ENCODE measurements around the gene SMU1.

The SMU1 gene

GRCh38 chr9:33076046-33077004 is at the start of gene SMU1:
TSS of gene SMU1 (minus strand) at chr9:33076674. CDS start at chr9:33076608, 66 bp downstream.
- DNase-seq: peak; percentile 95

GRCh38 chr9:33125461-33125860 is 49.0 kb upstream of the SMU1 start:
- no peak for DNase-seq

GRCh38 chr9:33124751-33125381 is 48.4 kb upstream of the SMU1 start:
- no peak for DNase-seq

DNA sequence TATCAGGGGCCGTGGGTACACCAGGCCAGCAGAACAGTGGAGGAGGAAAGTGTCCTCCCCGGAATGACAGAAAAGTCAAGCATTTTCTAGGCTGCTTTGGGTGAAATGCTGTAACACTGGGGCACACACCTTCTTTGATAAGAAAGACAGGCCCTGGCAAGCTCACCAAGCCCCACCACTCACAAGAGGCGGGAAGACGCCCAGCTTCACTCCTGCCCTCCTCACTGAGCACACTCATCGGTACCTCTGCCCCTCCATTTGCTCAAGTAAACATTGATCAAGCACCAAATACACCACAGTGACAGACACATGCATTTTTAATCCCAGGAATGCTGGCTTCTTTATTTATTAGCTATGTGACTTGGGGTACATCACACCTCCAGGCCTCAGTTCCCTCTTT is 47.6 kb upstream of the SMU1 start:
- no peak for DNase-seq

DNA sequence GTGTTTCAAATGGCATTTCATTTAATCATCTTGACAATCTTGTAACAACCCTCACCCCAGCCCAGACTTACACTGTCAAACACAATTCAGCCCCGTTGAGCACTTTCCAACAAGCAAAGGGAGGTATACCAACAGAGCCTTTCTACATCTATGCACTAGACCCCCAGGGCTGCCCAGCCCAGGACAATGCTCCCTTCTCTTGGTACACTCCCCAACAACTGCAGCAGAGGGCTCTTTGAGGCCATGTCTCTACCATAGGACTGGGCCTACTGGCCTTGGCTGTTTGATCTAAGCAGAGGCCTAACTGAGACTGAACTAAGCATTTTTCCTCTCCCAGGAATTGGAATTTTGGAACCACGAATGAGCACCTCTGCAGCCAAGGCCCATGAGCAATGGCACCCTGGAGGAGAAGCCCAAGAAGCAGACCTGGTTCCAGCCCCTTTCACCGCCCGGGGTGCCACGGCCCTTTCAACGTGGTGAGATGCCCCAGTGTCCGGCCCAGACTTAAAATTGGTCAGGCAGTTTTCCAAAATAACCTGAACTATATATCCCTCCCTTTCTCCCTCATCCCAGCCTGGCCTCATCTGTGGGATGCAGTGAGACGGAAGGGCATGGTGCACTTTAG is 47.0 kb upstream of the SMU1 start:
- no peak for DNase-seq

DNA sequence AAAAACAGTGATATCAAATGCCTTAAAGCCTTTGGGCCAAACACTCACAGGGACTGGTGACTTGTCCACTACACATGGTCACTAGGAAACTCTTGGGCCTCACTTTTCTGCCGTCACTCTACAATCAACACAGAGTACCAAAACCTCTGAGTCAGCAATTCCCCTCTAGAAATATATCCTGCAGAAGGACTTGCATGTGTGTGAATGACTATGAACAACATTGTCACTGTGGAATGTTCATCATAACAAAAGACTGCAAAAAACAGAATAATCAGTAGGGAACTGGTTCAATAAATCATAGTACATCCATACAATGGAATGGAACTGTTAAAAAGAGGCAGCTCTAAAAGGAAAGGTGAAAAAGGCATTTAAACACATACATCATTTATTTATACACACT is 44.1 kb upstream of the SMU1 start:
- DNase-seq: no peak

DNA sequence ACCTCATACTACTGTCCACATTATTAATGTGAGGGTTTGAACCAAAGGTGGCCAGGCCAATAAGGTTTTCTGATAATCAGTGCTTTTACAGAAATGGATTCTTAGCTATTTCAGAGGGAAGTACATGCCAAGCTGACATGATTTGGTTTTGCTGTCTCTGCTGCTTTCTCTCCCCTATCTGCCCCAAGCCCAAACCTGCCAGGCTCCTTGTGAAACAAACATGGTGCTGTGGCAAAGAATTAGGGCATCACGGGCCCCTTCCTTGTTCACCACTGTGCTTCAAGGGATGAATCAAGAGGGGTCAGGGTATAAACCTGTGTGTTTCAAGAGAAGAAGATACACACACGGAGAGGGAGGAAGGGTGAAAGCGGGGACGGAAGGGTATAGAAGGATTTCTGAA is 41.3 kb upstream of the SMU1 start:
- DNase-seq: no peak

GRCh38 chr9:33117306-33117705 is 40.8 kb upstream of the SMU1 start:
- no peak for DNase-seq

DNA sequence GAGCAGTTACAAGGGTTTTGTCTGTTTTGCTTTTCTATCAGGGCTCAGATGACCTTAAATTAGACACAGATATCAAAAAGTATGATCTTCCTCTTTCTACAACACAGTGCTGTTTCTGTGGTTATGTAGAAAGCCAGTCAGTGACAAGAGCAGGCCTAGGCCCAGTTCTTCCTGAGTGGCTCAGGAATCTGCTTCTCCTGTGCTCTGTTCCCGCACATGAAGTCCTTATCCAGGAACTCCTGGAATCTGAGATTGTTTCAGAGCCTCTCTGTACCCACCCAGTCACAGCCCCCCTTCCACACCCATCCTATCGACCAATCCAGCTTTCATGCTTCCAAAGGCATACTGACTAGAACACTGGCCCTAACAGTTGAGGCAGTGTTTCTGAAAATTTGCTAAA is 40.4 kb upstream of the SMU1 start:
- DNase-seq: peak; percentile 9

DNA sequence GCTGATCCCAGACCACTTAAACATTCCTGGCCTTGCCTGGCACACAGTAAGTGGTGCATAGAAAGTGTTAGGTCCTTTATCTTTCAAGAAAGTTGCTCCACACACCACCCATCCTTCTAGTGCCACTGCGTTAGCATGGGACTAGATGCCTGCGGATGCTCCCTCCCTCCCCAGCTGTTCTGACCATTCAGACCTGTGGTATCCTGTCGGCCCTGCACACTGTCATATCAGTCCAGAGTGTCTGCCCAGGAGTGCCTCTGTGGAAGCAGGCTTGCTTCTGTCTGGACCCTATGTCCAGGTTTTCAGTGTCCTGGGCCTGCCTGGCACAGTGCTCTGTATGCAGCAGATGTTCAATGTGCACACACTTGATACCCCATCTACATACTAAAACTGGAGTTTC is 38.3 kb upstream of the SMU1 start:
- DNase-seq: no peak

DNA sequence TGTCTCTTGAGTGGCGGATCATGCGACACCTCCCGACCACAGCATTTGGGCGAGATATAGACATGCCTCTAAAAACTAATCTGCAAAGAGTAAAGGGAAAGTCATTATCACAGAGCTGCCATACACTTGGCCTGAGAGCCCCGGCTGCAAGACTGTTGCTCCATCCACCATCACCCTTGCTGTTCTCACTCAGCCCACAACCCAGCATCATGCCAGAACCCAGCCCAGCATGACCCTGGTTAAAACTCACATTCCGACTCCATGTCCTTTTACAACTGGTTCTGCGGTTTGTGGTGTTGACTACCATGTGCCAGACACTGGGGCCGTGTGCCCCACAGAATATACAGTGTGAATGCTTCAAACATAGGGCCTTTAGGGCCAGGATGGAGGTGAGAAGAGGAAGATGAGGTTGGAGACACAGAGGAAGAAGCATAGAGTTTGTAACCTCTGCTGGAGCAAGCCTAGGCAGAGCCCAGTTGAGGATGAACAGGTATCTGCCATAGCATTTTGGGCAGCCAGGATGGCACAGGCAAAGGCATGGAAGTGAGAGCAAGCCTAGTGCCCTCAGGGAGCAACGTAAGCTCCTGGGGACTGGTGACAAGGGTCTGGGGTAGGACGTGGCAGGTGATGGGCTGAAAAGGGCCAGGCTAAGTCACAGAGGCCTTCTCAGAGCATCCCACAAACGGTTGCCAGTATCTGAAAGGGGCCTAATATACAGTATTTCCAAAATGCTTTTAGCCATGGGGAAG is 37.5 kb upstream of the SMU1 start:
- no peak for DNase-seq

- DNase-seq: no peak
Observed at GRCh38 chr9:33112094-33112493, 35.6 kb upstream of the SMU1 start.

DNA sequence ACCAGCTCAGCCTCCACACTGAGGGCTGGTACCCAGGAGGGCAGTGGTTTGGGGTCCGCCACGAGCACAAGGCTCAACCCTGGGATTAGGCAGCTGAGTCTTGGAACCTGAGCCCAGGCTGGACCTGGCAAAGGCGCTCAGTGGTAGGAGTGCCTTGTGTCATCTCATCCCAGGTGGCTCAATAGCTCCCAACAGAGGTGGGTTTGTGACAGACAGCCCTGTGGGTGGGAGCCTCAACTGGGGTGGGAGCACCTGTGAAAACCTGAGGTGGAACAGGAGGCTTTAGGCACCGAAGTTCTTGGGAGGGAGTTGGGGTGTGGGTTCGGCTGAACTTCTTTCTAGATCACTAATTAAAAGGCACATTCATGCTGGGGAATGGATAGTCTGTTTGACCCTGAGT is 35.2 kb upstream of the SMU1 start:
- DNase-seq: no peak

DNA sequence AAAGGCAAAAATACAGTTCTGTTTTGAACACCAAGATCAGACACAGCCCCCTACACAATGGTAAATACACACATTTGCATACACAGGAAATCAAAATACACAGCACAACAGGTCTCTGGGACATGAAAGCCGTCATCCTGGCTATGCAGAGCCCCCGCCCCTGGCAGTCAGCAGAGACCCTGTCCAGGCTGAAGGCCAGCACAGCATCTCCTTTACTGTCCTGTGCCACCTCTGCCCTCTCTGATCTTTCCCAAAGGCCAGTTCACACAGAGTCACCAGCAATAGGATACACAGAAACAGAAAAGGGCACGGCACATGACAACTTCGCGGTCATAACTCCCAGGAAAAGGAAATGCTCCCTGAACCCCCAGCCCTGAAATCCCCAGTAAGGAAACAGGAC is 34.2 kb upstream of the SMU1 start:
- no peak for DNase-seq

- no peak for DNase-seq
Observed at GRCh38 chr9:33109850-33110595, 33.5 kb upstream of the SMU1 start.

GRCh38 chr9:33109097-33109496 is 32.6 kb upstream of the SMU1 start:
- no peak for DNase-seq

GRCh38 chr9:33108472-33108871 is 32.0 kb upstream of the SMU1 start:
- no peak for DNase-seq

DNA sequence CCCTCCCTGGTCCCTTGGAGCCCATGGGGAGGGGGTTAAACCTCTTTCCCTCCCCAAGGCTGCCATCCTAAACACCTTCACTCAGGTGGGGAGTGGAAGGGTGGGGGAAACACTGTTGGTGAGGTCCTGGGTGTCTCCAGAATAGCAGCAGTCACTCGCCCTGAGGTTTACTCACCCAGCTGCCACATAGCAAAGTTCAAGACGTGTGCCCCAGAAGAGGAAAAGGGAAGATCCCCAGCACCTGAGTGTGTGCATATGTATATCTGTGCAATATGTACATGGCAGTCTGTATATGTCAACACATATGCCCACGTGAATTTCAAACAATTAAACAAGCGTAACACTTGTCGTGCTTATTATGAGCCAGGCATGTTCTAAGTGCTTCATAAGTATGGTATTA is 31.3 kb upstream of the SMU1 start:
- no peak for DNase-seq

DNA sequence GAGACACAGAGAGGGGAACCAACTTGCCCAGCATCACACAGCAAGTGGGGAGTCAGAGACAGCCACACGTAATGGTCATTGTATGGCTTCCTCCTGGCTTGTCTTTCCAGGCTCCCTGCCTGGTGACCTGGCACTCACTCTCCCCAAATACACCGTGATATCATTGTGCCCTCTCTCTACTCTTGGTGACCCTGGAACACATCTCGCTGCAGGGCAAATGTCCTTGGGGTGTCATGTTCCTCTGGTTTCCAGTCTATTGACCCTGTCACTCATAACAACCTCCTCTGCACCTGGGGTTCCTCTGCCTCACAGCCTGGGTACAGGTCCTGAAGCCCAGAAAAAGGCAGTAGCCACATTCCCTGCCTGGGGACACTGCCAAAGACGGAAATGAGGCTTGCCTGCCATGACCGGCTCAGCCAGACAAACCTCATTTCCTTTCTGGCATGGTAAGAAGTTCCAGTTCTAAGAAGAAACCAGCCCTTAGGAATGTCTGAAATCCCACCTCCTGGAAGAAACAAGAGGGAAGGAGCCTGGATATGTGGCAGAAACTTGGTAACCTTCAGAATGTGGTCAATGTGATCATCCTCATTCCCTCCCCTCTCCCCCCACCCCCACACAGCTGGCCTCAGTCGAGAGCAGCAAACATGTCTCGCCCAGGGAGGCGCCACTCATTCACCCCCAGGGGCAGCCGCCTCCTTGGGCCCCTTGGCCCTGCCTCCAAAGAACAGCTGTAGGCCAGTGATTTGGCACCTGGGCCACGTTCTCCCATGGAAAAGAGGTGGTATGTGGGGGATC is 30.6 kb upstream of the SMU1 start:
- no peak for DNase-seq

GRCh38 chr9:33106372-33106771 is 29.9 kb upstream of the SMU1 start:
- no peak for DNase-seq

DNA sequence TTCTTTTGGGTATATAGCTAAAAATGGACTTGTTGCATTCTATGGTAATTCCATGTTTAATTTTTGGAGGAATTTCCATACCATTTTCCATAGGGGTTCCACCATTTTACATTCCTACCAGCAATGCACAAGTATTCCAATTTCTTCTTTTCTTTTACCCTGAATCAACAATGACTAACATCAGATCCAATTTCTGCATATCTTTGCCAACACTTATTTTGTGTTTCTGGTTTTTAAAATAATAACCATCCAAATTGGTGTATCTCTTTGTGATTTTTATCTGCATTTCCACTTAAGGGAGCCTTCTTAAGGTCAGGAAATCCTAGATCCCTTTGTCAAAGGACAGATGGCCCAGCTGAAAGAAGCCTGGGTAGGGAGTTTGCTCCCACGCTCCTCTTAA is 29.5 kb upstream of the SMU1 start:
- DNase-seq: no peak

GRCh38 chr9:33105504-33105903 is 29.0 kb upstream of the SMU1 start:
- no peak for DNase-seq
